Aorta (tissue), 5 donors: Measurements from ENCODE around the gene NUP42. TPM values are rescaled to one million over a fixed set of nuclear protein-coding genes. Genes with fewer than 3 reads are reported as not detected.
A peak's percentile ranks its signal among the peaks of the same experiment; 100 is the strongest.

Source experiments
- ATAC-seq: fragments of 200-7000 bp; cut with Tn5 transposase; one replicate; pipeline ENCODE4 v1.9.1; 2022; ENCODE audit warnings: moderate library complexity; ENCODE audit not compliant: low FRiP score
- DNase-seq, 2 donors: peaks; one replicate each; pipeline ENCODE4 v3.0.0-alpha.2; 2020
- H3K27ac ChIP-seq, 2 donors: one replicate each; pipeline ENCODE4 v1.5.1; 2013; ENCODE audit warnings: low read length in 2 of 2, mild to moderate bottlenecking in 2 of 2, moderate library complexity in 2 of 2, control low read depth in 1 of 2, inconsistent platforms in 1 of 2, low read depth in 1 of 2
- H3K27me3 ChIP-seq, 2 donors: one replicate each; pipeline ENCODE4 v1.6.1; 2013; ENCODE audit warnings: control low read depth in 1 of 2, low read length in 1 of 2, mild to moderate bottlenecking in 1 of 2, moderate library complexity in 1 of 2; ENCODE audit not compliant: insufficient read depth in 2 of 2, control insufficient read depth in 1 of 2
- H3K36me3 ChIP-seq, 2 donors: one replicate each; pipeline ENCODE4 v1.6.1; 2013; ENCODE audit warnings: control low read depth in 1 of 2, low read length in 1 of 2, mild to moderate bottlenecking in 1 of 2; ENCODE audit not compliant: insufficient read depth in 2 of 2, control insufficient read depth in 1 of 2
- H3K4me1 ChIP-seq, 2 donors: one replicate each; pipeline ENCODE4 v1.6.1; 2013; ENCODE audit warnings: low read length in 2 of 2, control low read depth in 1 of 2, mild to moderate bottlenecking in 1 of 2, moderate library complexity in 1 of 2; ENCODE audit not compliant: insufficient read depth in 2 of 2, control insufficient read depth in 1 of 2
- H3K4me3 ChIP-seq, 2 donors: one replicate each; pipeline ENCODE4 v1.5.1; 2013; ENCODE audit warnings: low read length in 2 of 2, control low read depth in 1 of 2, mild to moderate bottlenecking in 1 of 2
- H3K9me3 ChIP-seq: one replicate; pipeline ENCODE4 v1.6.1; 2013; ENCODE audit warnings: mild to moderate bottlenecking, low read length; ENCODE audit not compliant: control insufficient read depth
- WGBS, 2 donors: extraction: QIAGEN DNeasy Blood & Tissue Kit; methylation state at CpG; one replicate each; pipeline ENCODE4 v1.1.7; 2013; 5-methylcytosine and 5-hydroxymethylcytosine counted together
- intact Hi-C, 2 donors: fragments of 100-400 bp; cut with DNase I; formaldehyde crosslinking; loops; one replicate each; pipeline versions ENCODE4 v1.14.2 to v1.15.0; 2022
- long read RNA-seq, 2 donors: library from polyadenylated mRNA; unstranded; transcript quantifications; one replicate each; pipeline ENCODE4 v2.0.0, GENCODE V29; 2020 to 2021
- polyA plus RNA-seq, 2 donors: library from polyadenylated mRNA; stranded (reverse); fragments of 200-250 nt; gene quantifications; one replicate each; pipeline ENCODE4 v1.2.3, GENCODE V29; 2013
- total RNA-seq, 2 donors: library from RNA; stranded (reverse); fragmentation: NEBNext Ultra II Directional; extraction: Animal tissue kit (Norgen Biotek cat#: 25700); gene quantifications; one replicate each; pipeline ENCODE4 v1.2.1, GENCODE V29; 2021
- donor health status: healthy with polysubstance abuse.
- donor health status: Bipolar disorder and iron deficiency.
- donor health status: DM: no; HTN: no; CAD: no.
- donor health status: DM: no; HTN: no; CAD: no.
- donor health status: DM: yes; HTN: yes; CAD: no.

The NUP42 gene
- total RNA-seq: 10 to 100 TPM; 27.1 to 34.9 TPM
- 10 to 100 TPM; 21.2 to 31.3 TPM for polyA plus RNA-seq
- long read RNA-seq, donor 1, transcript NUPL2-201 (7 exons, 1,795 nt): major isoform, 47 of 70 reads
- long read RNA-seq, donor 1, partial matches to known transcripts: 2 of 70 reads
- long read RNA-seq, donor 1, other reads (novel, unspliced or antisense): 16 of 70 reads
- long read RNA-seq, donor 2, partial matches to known transcripts: 0 of 5 reads
- long read RNA-seq, donor 2, other reads (novel, unspliced or antisense): 3 of 5 reads

GRCh38 chr7:23181684-23182553 lies at the start of gene NUP42:
NUP42 (plus strand) TSS chr7:23182048; CDS start chr7:23182086, 38 bp downstream.
- 0% methylated on average over 63 of the region's 63 CpGs for WGBS, 2 donors
- intact Hi-C loops: loop anchor here (2.0 to 5.0 kb wide), 4 partner anchors 65 to 80 kb away; partner anchors contain the start of genes GPNMB (in 2 of the 2) and KLHL7 (in 2 of the 2)
- Histone ChIP-seq H3K4me1 (no peaks in the 10 kb centered on the region), H3K9me3 (no peaks in the 10 kb centered on the region), H3K4me3 (peak within 1 kb of the TSS; percentile 71 to 78), H3K27ac (peak within 1 kb of the TSS; percentile 51 to 78), H3K27me3 (no peaks in the 10 kb centered on the region), H3K36me3 (no peaks in the 10 kb centered on the region)
- ATAC-seq: peak; percentile 97
- DNase-seq: peak; percentile 98

- Histone ChIP-seq H3K4me1 (no peaks in the 10 kb centered on the region), H3K4me3 (no peak overlapping the region), H3K27ac (no peak overlapping the region), H3K36me3 (peaks cover 0 to 2% of the 10 kb centered on the region in 2 donors), H3K9me3 (no peaks in the 10 kb centered on the region), H3K27me3 (no peaks in the 10 kb centered on the region)
- DNase-seq (no peak), ATAC-seq (no peak)
- intact Hi-C loops: no loop called here
Measured at GRCh38 chr7:23133797-23134196, 48.1 kb upstream of the NUP42 start.

- H3K4me1 ChIP-seq: no peaks in the 10 kb centered on the region
- no peak overlapping the region for H3K4me3 ChIP-seq
- DNase-seq (no peak), ATAC-seq (no peak)
- no peaks in the 10 kb centered on the region for H3K27me3 ChIP-seq
- H3K27ac ChIP-seq: no peak overlapping the region
- WGBS, 2 donors: 59 to 73% methylated on average over 1 of the region's 1 CpG
- intact Hi-C loops: no loop called here
- H3K36me3 ChIP-seq: no peaks in the 10 kb centered on the region
- no peaks in the 10 kb centered on the region for H3K9me3 ChIP-seq
Measured at GRCh38 chr7:23135755-23136154, 46.1 kb upstream of the NUP42 start.

GRCh38 chr7:23136216-23136615 lies 45.6 kb upstream of the NUP42 start:
- Histone ChIP-seq H3K4me1 (no peaks in the 10 kb centered on the region), H3K36me3 (peaks cover 0 to under 1% of the 10 kb centered on the region in 2 donors), H3K27ac (no peak overlapping the region), H3K4me3 (no peak overlapping the region), H3K9me3 (no peaks in the 10 kb centered on the region), H3K27me3 (no peaks in the 10 kb centered on the region)
- WGBS, 2 donors: 21 to 31% methylated on average over 1 of the region's 1 CpG
- ATAC-seq (no peak), DNase-seq (no peak)
- intact Hi-C loops: no loop called here

GRCh38 chr7:23157679-23158078 lies 24.2 kb upstream of the NUP42 start:
- H3K4me1 ChIP-seq: no peaks in the 10 kb centered on the region
- intact Hi-C loops: no loop called here
- DNase-seq (no peak), ATAC-seq (no peak)
- no peak overlapping the region for H3K4me3 ChIP-seq
- no peaks in the 10 kb centered on the region for H3K9me3 ChIP-seq
- no peaks in the 10 kb centered on the region for H3K27me3 ChIP-seq
- H3K27ac ChIP-seq: no peak overlapping the region
- WGBS, 2 donors: 80 to 92% methylated on average over 5 to 6 of the region's 6 CpGs
- peaks cover 2 to 7% of the 10 kb centered on the region in 2 donors for H3K36me3 ChIP-seq

GRCh38 chr7:23158546-23158945 lies 23.3 kb upstream of the NUP42 start:
- peaks cover under 1 to 2% of the 10 kb centered on the region in 2 donors for H3K36me3 ChIP-seq
- 97 to 98% methylated on average over 2 of the region's 2 CpGs for WGBS, 2 donors
- DNase-seq (no peak), ATAC-seq (no peak)
- intact Hi-C loops: no loop called here
- H3K27me3 ChIP-seq: no peaks in the 10 kb centered on the region
- no peaks in the 10 kb centered on the region for H3K4me1 ChIP-seq
- H3K9me3 ChIP-seq: no peaks in the 10 kb centered on the region
- H3K4me3 ChIP-seq: no peak overlapping the region
- H3K27ac ChIP-seq: no peak overlapping the region

- ATAC-seq: no peak
Measured at GRCh38 chr7:23161482-23161881, 20.4 kb upstream of the NUP42 start.

GRCh38 chr7:23164846-23165245 lies 17.0 kb upstream of the NUP42 start:
- WGBS, 2 donors: 92 to 93% methylated on average over 3 of the region's 3 CpGs
- no peaks in the 10 kb centered on the region for H3K9me3 ChIP-seq
- H3K4me1 ChIP-seq: no peaks in the 10 kb centered on the region
- no peak overlapping the region for H3K4me3 ChIP-seq
- intact Hi-C loops: no loop called here
- no peak for DNase-seq
- ATAC-seq: no peak
- H3K27me3 ChIP-seq: no peaks in the 10 kb centered on the region
- H3K27ac ChIP-seq: no peak overlapping the region
- no peaks in the 10 kb centered on the region for H3K36me3 ChIP-seq

More at GRCh38 chr7:23161482-23161881, 20.4 kb upstream of the NUP42 start:
- intact Hi-C loops: no loop called here
- no peaks in the 10 kb centered on the region for H3K9me3 ChIP-seq
- H3K27ac ChIP-seq: no peak overlapping the region
- H3K4me1 ChIP-seq: no peaks in the 10 kb centered on the region
- 90 to 92% methylated on average over 1 of the region's 1 CpG for WGBS, 2 donors
- no peak overlapping the region for H3K4me3 ChIP-seq
- no peaks in the 10 kb centered on the region for H3K27me3 ChIP-seq
- H3K36me3 ChIP-seq: peaks cover 0 to under 1% of the 10 kb centered on the region in 2 donors
- no peak for DNase-seq
